Natural killer cell (primary cell): ENCODE data around the gene STX2. TPM values are rescaled to one million over a fixed set of nuclear protein-coding genes. Genes with fewer than 3 reads are reported as not detected.

Experiments
- ATAC-seq, 3 donors: fragments of 150-1000 bp in 2 of 3; fragments of 200-7000 bp in 1 of 3; cut with Tn5 transposase; 1 replicate in 1 of 3; 2 replicates in 2 of 3; pipeline ENCODE4 v1.10.0; 2021; ENCODE audit warnings: mild to moderate bottlenecking in 2 of 3, moderate library complexity in 2 of 3
- DNase-seq, 2 donors: peaks; one replicate each; pipeline versions ENCODE4 v3.0.0 to v3.0.0-alpha.2; 2013 to 2021; ENCODE audit warnings: mixed read lengths in 1 of 2
- H3K27ac ChIP-seq: one replicate; pipeline ENCODE4 v1.5.1; 2013; ENCODE audit warnings: mild to moderate bottlenecking, low read length
- H3K27me3 ChIP-seq: one replicate; pipeline ENCODE4 v1.6.1; 2013; ENCODE audit warnings: low read length; ENCODE audit not compliant: control insufficient read depth, insufficient read depth
- H3K36me3 ChIP-seq: one replicate; pipeline ENCODE4 v1.6.1; 2013; ENCODE audit warnings: low read length; ENCODE audit not compliant: control insufficient read depth, insufficient read depth
- H3K4me1 ChIP-seq: one replicate; pipeline ENCODE4 v1.6.1; 2013; ENCODE audit warnings: low read length; ENCODE audit not compliant: control insufficient read depth, insufficient read depth
- H3K4me3 ChIP-seq: one replicate; pipeline ENCODE4 v1.5.1; 2013; ENCODE audit warnings: low read length
- H3K9me3 ChIP-seq: one replicate; pipeline ENCODE4 v1.6.1; 2013; ENCODE audit warnings: low read length; ENCODE audit not compliant: control insufficient read depth, insufficient read depth
- H3K27ac Mint-ChIP-seq, 2 donors: one replicate each; pipeline ENCODE4 v1.8.0; 2022; ENCODE audit warnings: mild to moderate bottlenecking in 2 of 2, mixed read lengths in 2 of 2, moderate library complexity in 1 of 2
- H3K27me3 Mint-ChIP-seq, 2 donors: one replicate each; pipeline ENCODE4 v1.8.0; 2022; ENCODE audit warnings: low read depth in 2 of 2, mixed read lengths in 2 of 2
- H3K36me3 Mint-ChIP-seq: one replicate; pipeline ENCODE4 v1.8.0; 2022; ENCODE audit warnings: mixed read lengths
- H3K4me1 Mint-ChIP-seq, 2 donors: one replicate each; pipeline ENCODE4 v1.8.0; 2022; ENCODE audit warnings: mixed read lengths in 2 of 2
- H3K4me3 Mint-ChIP-seq: one replicate; pipeline ENCODE4 v1.8.0; 2022; ENCODE audit warnings: mild to moderate bottlenecking, moderate library complexity, mixed read lengths
- H3K9me3 Mint-ChIP-seq, 2 donors: one replicate each; pipeline ENCODE4 v1.8.0; 2022; ENCODE audit warnings: mixed read lengths in 2 of 2
- CTCF ChIP-seq: fragments of 200-600 bp; IDR thresholded peaks from one replicate; pipeline ENCODE4 v1.8.0; 2022; ENCODE audit warnings: antibody characterized with exemption
- WGBS: methylation state at CpG from one replicate; pipeline ENCODE4 v1.1.7; 2013; ENCODE audit warnings: missing lambda C conversion rate; ENCODE audit not compliant: insufficient coverage; 5-methylcytosine and 5-hydroxymethylcytosine counted together
- intact Hi-C: fragments of 100-400 bp; cut with micrococcal nuclease; formaldehyde crosslinking; loops from one replicate; pipeline ENCODE4 v1.14.2; 2022
- total RNA-seq, 4 donors: library from RNA; stranded (reverse); fragments of 120-200 nt in 1 of 4; gene quantifications; one replicate each; pipeline versions ENCODE4 v1.2.3 to v1.2.4, GENCODE V29; 2013 to 2022

The STX2 gene
- total RNA-seq, 3 donors from 2014 or later (not counting 1 experiment from before 2014, with no cell fraction given): 7.9 to 14.4 (median 14.1) TPM

- Mint-ChIP-seq H3K27ac (no peak overlapping the region), H3K27me3 (no peaks in the 10 kb centered on the region), H3K4me1 (no peaks in the 10 kb centered on the region), H3K4me3 (no peak overlapping the region), H3K9me3 (no peaks in the 10 kb centered on the region), H3K36me3 (peaks cover 18% of the 10 kb centered on the region)
- DNase-seq (no peak), ATAC-seq (no peak)
- 90% methylated on average over 6 of the region's 6 CpGs for WGBS
- H3K27me3 ChIP-seq: no peaks in the 10 kb centered on the region
- no peak for TF ChIP-seq CTCF
- no peaks in the 10 kb centered on the region for H3K4me1 ChIP-seq
- intact Hi-C loops: no loop called here
- H3K36me3 ChIP-seq: peaks cover 23% of the 10 kb centered on the region
- no peak overlapping the region for H3K27ac ChIP-seq
- no peak overlapping the region for H3K4me3 ChIP-seq
- no peaks in the 10 kb centered on the region for H3K9me3 ChIP-seq
Observed at GRCh38 chr12:130809791-130810190, 29.3 kb downstream of the STX2 start.

DNA sequence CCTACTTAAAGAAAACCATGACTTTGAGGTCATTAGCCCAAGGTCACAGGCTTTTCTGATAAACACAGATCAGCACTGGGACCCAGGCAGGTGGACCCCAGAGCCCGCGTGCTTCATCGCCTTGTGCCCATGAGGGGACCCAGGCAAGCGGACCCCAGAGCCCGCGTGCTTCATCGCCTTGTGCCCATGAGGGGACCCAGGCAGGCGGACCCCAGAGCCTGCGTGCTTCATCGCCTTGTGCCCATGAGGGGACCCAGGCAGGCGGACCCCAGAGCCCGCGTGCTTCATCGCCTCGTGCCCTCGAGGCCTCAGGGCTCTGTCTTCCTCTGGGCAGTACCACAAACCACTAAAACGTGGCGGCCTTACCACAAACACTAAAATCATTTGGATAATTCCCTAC lies 31.7 kb downstream of the STX2 start:
- H3K4me3 Mint-ChIP-seq: no peak overlapping the region
- Histone ChIP-seq H3K4me3 (no peak overlapping the region), H3K36me3 (peaks cover 35% of the 10 kb centered on the region), H3K4me1 (no peaks in the 10 kb centered on the region), H3K9me3 (no peaks in the 10 kb centered on the region), H3K27ac (no peak overlapping the region), H3K27me3 (no peaks in the 10 kb centered on the region)
- no peaks in the 10 kb centered on the region for H3K27me3 Mint-ChIP-seq
- no peak for TF ChIP-seq CTCF
- no peaks in the 10 kb centered on the region for H3K9me3 Mint-ChIP-seq
- no peak overlapping the region for H3K27ac Mint-ChIP-seq
- H3K4me1 Mint-ChIP-seq: no peaks in the 10 kb centered on the region
- no peak for ATAC-seq
- intact Hi-C loops: no loop called here
- no peak for DNase-seq
- WGBS: 78% methylated on average over 17 of the region's 18 CpGs
- peaks cover 23% of the 10 kb centered on the region for H3K36me3 Mint-ChIP-seq

- H3K4me1 Mint-ChIP-seq: no peaks in the 10 kb centered on the region
- H3K27ac ChIP-seq: no peak overlapping the region
Observed at GRCh38 chr12:130806574-130806973, 32.5 kb downstream of the STX2 start.

More at GRCh38 chr12:130806574-130806973, 32.5 kb downstream of the STX2 start:
- Mint-ChIP-seq H3K27ac (no peak overlapping the region), H3K27me3 (no peaks in the 10 kb centered on the region), H3K9me3 (no peaks in the 10 kb centered on the region), H3K4me3 (no peak overlapping the region), H3K36me3 (peaks cover 23% of the 10 kb centered on the region)
- Histone ChIP-seq H3K36me3 (peaks cover 34% of the 10 kb centered on the region), H3K27me3 (no peaks in the 10 kb centered on the region), H3K4me3 (no peak overlapping the region), H3K9me3 (no peaks in the 10 kb centered on the region), H3K4me1 (no peaks in the 10 kb centered on the region)
- DNase-seq (no peak), ATAC-seq (no peak)
- TF ChIP-seq CTCF: no peak
- WGBS: 98% methylated on average over 7 of the region's 7 CpGs
- intact Hi-C loops: no loop called here
